AG04449 (cell line): ENCODE measurements around the gene DST.
"Not testable (repeated sequence)": the region's sequence is repeated elsewhere in the genome, so short reads cannot be mapped to it uniquely, and the experiment has no call there.

Source experiments
- CTCF ChIA-PET: fragments of 350-600 bp; formaldehyde crosslinking; extraction: SDS; loops from one replicate; lab custom pipeline; 2021; ENCODE audit warnings: antibody characterized with exemption; lab: Yijun Ruan, JAX
- POLR2A ChIA-PET: fragments of 400-600, 350-600 bp; formaldehyde crosslinking; extraction: SDS; loops from one replicate; lab custom pipeline; 2020; ENCODE audit warnings: antibody characterized with exemption, inconsistent platforms; lab: Yijun Ruan, JAX
- DNase-seq: peaks from one replicate; pipeline ENCODE4 v3.0.0-alpha.2; 2010; ENCODE audit warnings: low read depth, low spot score
- H3K4me3 ChIP-seq: 2 replicates; pipeline ENCODE4 v1.5.1; 2011; ENCODE audit warnings: low read depth, mild to moderate bottlenecking, control low read depth, low read length
- TF ChIP-seq, protein P1 (sequence below): IDR thresholded peaks from one replicate; pipeline ENCODE4 v1.5.1; 2011; ENCODE audit warnings: mild to moderate bottlenecking, moderate library complexity, low read length, control low read depth, inconsistent platforms; ENCODE audit not compliant: insufficient read depth; ENCODE audit errors: missing control alignments

DST gene

DNA sequence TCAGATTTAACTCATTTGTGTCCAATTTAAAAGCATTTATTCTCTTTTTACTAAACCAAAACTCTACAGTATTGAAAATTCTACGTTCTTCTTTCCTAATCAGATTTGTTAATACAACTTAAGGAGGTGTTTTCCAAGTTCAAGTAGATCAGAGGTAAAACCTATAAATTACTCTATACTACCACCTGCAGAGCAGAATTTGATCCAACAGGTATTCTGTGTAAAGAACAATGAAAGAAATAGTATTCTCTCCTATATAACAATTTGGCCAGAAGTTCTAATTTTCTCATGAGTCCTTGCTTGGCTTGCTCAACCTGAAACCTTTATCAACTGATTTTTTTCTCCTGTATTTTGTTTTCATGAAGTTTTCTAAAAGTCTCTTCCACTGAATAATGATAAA is 28.5 kb upstream of the DST start:
- TF ChIP-seq, protein P1, sequence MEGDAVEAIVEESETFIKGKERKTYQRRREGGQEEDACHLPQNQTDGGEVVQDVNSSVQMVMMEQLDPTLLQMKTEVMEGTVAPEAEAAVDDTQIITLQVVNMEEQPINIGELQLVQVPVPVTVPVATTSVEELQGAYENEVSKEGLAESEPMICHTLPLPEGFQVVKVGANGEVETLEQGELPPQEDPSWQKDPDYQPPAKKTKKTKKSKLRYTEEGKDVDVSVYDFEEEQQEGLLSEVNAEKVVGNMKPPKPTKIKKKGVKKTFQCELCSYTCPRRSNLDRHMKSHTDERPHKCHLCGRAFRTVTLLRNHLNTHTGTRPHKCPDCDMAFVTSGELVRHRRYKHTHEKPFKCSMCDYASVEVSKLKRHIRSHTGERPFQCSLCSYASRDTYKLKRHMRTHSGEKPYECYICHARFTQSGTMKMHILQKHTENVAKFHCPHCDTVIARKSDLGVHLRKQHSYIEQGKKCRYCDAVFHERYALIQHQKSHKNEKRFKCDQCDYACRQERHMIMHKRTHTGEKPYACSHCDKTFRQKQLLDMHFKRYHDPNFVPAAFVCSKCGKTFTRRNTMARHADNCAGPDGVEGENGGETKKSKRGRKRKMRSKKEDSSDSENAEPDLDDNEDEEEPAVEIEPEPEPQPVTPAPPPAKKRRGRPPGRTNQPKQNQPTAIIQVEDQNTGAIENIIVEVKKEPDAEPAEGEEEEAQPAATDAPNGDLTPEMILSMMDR, result no peak
- H3K4me3 ChIP-seq, result no peak overlapping the region
- POLR2A ChIA-PET, result no interaction called here
- CTCF ChIA-PET, result interaction anchor here (1.0 kb wide), 1 partner anchor 9 kb away, joined by 3 read pairs; no protein-coding TSS in a partner anchor
- DNase-seq, result no peak

DNA sequence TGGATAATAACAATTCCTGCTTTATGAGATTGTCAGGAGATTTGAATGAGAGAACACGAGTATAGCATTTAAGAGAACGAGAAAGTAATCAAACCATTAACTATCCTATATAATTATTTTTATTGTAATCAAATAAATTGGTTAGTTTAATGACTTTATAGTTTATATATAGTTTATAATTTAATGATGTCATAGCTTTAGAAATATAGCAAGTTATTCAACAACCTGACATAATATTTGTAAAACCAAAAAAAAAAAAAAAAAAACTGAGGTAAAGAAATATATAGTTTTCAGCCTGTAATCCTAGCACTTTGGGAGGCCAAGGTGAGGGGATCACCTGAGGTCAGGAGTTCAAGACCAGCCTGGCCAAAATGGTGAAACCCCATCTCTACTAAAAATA is 26.4 kb upstream of the DST start:
- TF ChIP-seq, protein P1, result no peak
- no peak for DNase-seq
- H3K4me3 ChIP-seq, result no peak overlapping the region
- POLR2A ChIA-PET, result no interaction called here
- CTCF ChIA-PET, result interaction anchor here (0.9 to 1.3 kb wide), 3 partner anchors 10 to 207 kb away, joined by 3 to 4 read pairs (median 3); no protein-coding TSS in a partner anchor

DNA sequence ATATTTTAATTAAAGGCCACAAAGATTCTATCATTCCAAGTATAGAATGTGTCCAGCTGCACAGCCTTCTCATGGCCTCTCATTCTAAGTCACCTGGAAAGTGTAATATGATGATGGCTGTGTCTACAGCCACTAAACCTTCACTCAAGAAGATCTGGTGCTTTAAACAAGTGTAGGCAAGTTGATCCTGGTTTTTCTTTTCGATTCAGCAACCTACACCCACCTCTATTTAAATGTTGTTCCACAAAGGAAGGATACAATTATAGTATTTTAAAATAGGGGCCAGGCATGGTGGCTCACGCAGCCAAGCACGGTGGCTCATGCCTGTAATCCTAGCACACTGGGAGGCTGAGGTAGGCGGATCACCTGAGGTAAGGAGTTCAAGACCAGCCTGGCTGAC is 25.5 kb upstream of the DST start:
- ChIA-PET POLR2A (no interaction called here), CTCF (interaction anchor here (1.0 to 1.7 kb wide), 2 partner anchors 22 to 31 kb away, joined by 4 to 5 read pairs; no protein-coding TSS in a partner anchor)
- DNase-seq, result no peak

DNA sequence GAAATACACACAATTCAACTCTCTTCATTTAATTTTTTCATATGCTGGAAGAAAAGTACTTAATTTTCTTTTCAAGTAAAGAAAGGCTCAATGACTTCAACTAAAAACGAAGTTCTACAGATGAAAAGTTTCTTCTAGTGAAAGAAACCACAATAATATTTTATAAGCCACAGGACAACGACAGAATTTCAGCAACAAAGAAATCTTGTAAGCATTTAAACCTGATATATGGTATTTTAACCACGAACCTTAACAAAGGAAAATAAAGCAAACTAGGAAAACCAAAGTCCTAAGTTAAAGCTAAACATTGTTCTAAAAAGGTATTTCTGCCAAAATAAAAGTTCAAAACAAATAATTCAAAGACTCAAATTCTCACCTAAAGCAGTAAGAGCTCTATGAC is 24.6 kb upstream of the DST start:
- H3K4me3 ChIP-seq, result no peak overlapping the region
- CTCF ChIA-PET, result interaction anchor here (1.0 to 1.7 kb wide), 3 partner anchors 21 to 184 kb away, joined by 3 to 5 read pairs (median 4); no protein-coding TSS in a partner anchor
- POLR2A ChIA-PET, result no interaction called here
- TF ChIP-seq, protein P1, result no peak
- DNase-seq, result no peak

More for the DNA sequence above, 25.5 kb upstream of the DST start:
- no peak overlapping the region for H3K4me3 ChIP-seq
- TF ChIP-seq, protein P1, result no peak

DNA sequence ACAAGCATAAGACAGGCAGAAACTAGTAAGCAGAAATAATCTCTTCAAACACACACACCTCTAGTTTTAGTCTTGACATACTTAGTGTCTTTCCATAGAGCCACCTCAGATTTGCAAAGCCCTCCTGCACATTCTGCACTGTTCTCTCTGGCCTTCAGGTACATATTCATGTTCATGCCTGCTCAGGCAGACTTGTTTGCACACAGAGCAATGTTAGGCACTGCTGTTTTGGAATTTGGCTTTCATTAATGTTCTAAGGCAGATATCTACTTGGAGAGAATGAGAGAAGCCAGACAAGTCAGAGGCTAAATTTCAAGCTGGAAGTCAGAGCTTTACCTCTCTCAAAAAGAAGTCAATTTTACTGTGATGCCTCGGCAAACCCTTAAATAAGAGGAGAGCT is 21.3 kb upstream of the DST start:
- ChIA-PET POLR2A (interaction anchor here (0.9 kb wide), 1 partner anchor 29 kb away, joined by 3 read pairs; no protein-coding TSS in a partner anchor), CTCF (interaction anchor here (1.0 to 2.5 kb wide), 4 partner anchors 20 to 189 kb away, joined by 3 to 7 read pairs (median 4); no protein-coding TSS in a partner anchor)
- TF ChIP-seq, protein P1, result no peak
- H3K4me3 ChIP-seq, result no peak overlapping the region
- DNase-seq, result no peak

DNA sequence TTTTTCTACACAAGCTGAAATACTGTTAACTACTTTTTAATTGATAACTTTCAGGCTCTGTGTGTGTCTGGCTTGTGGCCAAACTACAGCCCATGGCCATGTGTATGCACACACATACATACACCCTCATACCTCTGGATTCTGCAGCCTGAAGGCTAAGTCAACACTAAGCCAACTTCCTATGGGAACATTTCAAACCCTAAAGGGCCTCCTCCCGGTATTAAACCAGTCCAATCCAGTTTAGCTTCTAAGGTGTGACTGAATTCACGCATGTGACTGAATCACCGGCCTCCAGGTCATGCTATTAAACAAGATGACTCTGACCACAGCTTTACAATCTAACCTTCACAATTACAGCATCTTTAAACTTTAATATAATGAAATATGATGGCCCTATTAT is 20.7 kb upstream of the DST start:
- H3K4me3 ChIP-seq, result no peak overlapping the region
- POLR2A ChIA-PET, result interaction anchor here (0.6 to 0.9 kb wide), 2 partner anchors 30 to 120 kb away, joined by 3 read pairs; no protein-coding TSS in a partner anchor
- DNase-seq, result no peak
- CTCF ChIA-PET, result interaction anchor here (1.0 to 2.5 kb wide), 3 partner anchors 20 to 30 kb away, joined by 3 to 7 read pairs (median 4); no protein-coding TSS in a partner anchor
- TF ChIP-seq, protein P1, result no peak

DNA sequence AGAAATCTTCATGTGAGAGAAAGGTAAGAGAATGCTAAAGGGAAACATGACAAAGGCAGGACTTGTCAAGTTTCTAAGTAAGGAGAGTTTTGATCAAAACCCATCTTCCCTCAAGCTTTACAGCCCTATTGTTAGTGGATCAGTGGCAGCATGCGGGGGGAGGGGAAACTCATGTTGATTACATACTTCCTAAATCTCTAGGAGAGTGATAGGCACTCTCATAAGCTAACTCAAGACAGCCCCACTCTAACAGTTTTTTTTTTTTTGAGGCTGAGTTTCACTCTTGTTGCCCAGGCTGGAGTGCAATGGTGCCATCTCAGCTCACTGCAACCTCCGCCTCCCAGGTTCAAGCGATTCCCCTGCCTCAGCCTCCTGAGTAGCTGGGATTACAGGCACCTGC is 18.6 kb upstream of the DST start:
- H3K4me3 ChIP-seq, CTCF ChIA-PET, DNase-seq, POLR2A ChIA-PET: not testable (repeated sequence)
